ENCODE measurements around the gene RCVRN.

- no peak for TF ChIP-seq CTCF (IDR thresholded peaks at IDR 0.05)
- TF ChIP-seq POLR2AphosphoS5 (IDR thresholded peaks at IDR 0.05) = no peak
- TF ChIP-seq POLR2A (IDR thresholded peaks at IDR 0.05) = no peak
- TF ChIP-seq EP300 (IDR thresholded peaks at IDR 0.05; ENCODE audit: low read depth) = no peak
These were observed 11.0 kb upstream of the RCVRN start for GRCh38 chr17:9916108-9916507.

All from transverse colon (tissue), 4 donors.